NCI-H146 (cell line): Measurements from ENCODE around the gene ST3GAL4.

Experiments
- DNase-seq: peaks from one replicate; lab custom pipeline; 2025; lab: John Stamatoyannopoulos, UW

The ST3GAL4 gene

GRCh38 chr11:126329644-126330211 is 25.8 kb upstream of the ST3GAL4 start:
- DNase-seq = no peak

- no peak for DNase-seq
Observed at GRCh38 chr11:126331286-126331685, 24.2 kb upstream of the ST3GAL4 start.

DNA sequence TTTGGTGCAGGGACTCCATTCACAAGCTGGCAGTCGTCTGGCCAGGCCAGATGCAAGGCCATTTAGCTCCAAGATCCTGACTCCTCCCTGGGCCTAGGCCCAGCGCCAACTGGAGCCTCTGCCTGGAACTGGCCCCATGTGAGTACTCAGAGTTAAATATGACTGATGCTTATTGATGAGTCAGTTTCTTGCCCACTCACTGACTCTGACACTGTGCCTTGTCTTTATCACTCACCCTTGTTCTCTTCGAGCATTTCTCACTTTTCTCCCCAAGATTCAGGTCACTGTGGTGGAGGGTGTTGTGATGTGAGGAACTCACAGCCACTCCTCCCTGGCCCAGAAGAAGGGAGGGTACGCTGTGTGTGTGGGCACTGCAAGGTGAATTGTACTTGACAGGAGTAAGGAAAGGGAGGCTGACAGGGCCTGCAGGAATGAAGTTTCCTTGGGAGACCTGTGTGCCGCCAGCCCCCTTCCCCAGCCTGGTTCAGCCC is 23.2 kb upstream of the ST3GAL4 start:
- no peak for DNase-seq

- no peak for DNase-seq
Observed at GRCh38 chr11:126333142-126333541, 22.3 kb upstream of the ST3GAL4 start.

DNA sequence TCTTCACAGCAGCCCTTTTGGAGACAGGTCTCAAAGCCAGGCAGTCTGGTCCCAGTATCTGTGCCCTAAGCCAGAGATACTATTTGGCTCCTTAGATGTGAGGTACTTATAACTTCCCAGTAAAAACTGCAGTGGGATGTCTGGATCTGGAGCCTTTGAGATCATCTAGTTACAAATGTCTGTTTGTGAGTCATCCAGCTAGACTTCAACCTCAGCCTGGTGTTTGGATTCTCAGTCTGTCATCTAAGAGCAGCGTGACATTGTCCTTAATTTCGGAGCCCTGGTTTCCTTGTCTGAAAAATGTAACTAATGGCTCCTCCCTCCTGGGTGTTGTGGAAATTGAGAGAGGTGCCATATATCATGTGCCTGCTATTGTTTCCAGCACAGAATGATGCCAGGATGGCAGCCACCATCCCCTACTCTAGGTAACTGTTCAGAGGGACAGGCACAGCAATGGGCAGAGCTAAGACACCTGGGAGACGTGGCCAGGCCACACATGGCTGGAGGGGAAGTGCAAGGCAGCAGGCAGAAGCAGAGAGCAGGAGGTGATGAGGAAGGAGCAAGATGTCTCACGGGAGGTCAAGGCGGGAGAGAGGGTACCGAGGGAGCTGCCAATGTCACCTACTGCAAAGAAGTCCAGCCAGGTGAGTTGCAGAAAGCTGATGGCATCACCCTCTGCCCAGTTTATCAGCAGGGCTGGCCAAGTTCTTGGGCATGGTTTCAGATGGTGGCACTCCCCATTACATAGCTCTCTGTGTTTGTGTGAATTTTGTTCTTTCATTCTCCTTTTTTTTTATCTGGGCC is 20.6 kb upstream of the ST3GAL4 start:
- DNase-seq = no peak

DNA sequence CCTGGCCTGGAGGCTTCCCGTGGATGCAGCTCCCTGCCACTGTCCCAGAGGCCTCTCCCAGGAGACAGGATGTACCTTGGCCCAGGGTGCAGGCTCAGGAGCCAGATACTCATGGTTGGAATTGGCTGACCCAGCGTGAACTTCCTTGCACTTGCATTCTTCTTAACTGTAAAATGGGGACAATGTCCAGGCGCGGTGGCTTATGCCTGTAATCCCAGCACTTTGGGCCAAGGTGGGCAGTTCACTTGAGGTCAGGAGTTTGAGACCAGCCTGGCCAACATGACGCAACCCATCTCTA is 20.1 kb upstream of the ST3GAL4 start:
- no peak for DNase-seq

DNA sequence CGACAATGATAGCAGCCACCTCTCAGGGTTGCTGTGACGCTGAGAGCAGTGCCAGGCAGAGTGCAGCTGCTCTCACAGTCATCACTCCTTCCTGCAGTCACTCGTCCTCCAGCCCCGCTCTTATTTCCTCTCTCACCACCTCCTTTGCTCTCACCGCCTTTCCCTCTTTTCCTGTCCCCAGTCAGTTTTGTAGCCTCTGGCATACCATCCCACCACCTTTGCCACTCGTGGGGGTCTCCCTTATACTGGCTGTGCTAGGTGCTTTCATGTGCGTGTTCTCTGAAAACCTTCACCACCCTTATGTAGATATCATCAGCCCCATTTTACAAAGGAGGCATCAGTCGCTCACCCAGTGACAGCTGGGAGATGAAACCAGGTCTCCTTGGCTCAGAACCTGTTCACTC is 19.3 kb upstream of the ST3GAL4 start:
- DNase-seq = no peak

DNA sequence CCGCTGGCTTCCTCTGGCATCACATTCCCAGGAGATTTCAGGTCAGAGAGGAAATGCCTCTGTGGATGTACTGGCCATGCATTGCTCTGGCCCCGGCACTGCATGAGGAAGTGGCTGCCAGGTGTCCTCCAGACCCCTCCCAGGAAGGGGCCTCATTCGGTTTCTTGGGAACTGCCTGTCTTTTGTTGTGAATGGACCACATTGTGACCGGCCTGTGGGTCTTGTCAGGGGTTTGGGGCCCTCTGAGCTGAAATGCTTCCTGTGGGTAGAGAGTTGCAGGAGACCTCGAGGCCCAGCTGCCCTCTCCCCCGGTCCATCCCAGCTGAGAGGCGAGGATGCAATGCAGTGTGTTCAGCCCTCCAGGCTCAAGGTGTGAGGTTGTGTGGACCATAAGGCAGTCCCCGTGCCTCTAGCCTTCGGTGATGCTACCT is 18.8 kb upstream of the ST3GAL4 start:
- DNase-seq = no peak

DNA sequence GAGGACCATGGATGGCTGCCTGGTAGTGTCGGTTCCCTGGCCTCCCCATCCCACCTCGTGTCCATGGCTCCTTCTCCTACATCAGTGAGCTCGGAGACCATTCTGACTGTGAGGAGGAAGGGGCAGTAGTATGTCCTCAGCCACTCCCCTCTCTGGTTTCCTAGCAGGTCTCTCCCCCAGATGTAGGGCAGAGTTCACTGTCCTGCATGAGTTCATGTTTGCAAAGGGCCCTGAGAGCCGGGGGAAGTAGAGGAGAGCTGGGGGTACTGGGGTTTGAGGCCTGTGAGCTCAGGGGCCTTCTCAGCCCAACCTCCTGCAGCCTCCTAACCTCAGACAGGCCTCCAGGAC is 18.4 kb upstream of the ST3GAL4 start:
- no peak for DNase-seq

- no peak for DNase-seq
Observed at GRCh38 chr11:126337474-126338241, 17.8 kb upstream of the ST3GAL4 start.

GRCh38 chr11:126338346-126339055 is 17.0 kb upstream of the ST3GAL4 start:
- no peak for DNase-seq

DNA sequence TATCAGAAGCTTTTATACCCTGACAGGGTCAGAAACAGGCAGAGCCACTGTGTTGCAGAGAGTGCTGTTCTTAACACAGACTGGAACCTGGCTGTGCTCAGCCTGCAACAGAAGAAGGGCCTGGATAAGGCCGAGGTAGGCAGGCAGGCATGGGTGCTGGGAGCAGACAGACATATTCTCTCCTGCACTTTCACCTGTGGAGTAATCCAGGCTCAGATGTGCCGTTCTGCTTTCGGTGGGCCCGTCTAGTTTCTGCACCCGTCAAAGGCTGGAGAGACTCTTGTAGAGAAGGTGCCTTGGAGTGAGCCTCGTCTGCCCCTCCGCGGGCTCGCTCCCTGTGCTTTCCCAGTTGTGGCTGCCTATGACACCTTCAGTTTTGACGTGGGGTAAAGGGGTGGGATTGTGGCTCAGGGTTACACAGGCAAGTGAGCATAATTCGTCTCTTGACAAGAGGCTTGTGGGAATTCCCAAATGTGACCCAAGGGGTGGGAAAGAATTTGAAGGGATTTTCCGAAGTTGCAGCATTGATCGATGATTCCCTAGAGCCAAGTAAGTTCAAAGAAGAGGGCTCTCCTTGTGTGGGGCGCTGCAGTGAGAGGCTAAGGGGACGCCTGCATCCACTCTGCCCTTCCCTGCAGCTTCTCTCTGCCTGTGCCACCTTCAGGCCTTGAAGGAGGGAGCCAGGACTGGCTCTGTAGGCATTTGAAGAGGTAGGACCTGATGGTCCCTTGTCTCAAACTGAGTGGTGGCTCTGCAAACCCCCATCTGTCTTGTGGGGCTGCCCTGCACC is 16.2 kb upstream of the ST3GAL4 start:
- DNase-seq = no peak

GRCh38 chr11:126339863-126340434 is 15.5 kb upstream of the ST3GAL4 start:
- DNase-seq = no peak

DNA sequence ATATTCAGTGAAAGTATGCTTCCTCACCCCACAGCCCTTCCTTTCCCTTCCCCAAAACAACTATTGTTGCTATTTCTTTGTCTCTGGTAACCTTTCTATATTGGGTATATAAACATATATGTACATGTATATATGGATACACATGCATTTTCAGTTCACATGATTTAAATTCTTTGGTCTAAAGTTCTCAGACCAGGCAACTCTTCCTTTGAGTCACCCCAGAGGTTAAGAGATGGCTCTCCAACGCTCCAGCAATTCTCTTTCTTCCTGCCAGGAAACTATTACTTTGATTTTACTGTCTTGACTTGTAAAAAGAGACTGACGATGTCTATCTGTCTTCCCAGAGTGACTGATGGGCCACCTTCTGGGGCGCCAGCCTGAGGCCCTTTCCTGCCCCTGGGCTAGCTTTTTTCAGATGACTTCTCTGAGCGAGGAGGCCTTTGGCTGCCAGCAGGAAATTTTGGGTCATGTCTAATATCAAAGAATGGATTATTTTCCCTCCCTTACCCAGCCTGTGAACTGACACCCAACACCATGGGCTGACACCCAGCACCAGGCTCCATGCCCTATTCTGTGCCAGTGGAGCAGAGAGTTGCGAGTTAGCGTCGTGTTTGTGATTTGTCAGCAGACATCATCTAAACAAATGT is 14.4 kb upstream of the ST3GAL4 start:
- no peak for DNase-seq

DNA sequence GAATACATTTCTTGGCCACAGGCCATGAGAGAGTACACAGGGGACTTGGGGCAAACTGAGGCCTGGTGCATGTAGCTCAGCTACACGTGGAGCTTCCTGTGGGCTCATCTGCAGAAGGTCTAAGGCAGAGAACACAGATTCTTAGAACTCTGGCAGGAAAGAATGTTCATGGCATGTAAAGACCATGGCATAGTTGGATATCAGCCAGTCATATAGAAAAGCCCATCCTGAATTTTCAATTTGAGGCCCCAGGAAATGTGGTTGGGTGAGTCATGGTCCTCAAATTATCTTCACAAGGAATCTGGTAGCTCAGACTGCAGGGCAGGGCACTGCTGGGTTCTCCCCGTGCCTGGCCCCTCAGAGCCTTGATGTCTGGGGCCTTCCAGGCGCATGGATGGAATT is 13.7 kb upstream of the ST3GAL4 start:
- DNase-seq = no peak

DNA sequence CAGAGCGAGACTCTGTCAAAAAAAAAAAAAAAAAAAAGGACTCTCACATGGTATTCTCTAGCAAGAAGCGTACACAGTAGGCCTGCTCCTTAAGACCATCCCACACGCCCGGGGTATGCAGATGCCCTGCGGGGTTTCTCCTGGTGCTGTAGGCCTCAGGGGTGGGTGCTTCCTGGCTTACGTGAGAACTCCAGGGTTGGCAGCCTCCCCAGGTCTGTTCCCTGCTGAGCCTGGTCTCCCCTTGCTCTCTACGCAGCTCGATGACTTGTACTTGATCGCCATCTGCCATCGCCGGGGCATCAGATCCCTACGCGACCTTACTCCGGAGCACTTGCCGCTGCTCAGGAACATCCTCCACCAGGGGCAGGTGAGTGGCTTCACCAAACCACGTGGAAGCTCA is 12.4 kb upstream of the ST3GAL4 start:
- no peak for DNase-seq

DNA sequence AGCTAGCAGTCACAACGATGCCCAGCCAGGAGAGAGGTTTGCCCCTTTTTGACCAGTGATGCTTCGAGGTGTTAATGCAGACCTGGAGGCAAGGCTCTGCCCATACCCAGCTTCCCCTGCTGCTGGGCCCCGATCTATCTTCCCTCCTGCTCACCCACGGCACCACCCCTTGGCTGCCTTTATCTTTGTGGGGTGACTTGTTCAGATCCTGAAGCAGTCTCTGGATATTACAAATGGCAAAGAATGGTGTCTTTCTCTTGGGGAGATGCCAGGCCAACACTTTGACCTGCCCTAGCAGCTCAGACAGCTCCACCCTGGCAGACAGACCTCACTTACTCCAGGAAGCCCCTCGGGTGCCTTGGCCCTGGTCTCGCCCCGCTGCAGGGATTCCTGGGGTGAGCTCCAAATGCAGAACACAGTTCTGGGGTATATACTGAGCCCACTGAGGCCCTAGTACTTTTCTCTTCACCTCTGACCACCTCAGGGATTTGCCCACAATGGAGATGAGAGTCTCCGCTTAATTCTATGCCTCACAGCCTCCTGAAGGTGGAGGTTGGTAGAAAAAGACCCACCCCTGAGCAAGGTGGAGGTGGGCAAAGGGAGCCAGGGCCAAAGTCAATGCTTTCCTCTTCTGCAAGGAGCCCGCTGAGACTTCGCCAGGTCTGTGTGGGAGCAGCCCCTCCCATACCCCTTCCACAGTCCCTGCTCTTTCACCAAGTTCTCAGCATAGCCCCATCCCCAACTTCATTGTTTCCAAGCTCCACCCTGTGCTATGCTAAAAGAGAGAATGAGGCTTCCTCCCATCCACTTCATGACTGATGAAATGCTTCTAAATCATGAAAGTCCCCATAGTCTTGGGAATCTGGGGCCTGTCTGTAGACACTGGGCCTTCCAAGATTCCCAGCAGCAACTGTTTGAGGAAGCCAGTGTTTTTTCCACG is 11.1 kb upstream of the ST3GAL4 start:
- DNase-seq = no peak

GRCh38 chr11:126345283-126345682 is 10.2 kb upstream of the ST3GAL4 start:
- DNase-seq = peak; percentile 18

- peak; percentile 88 for DNase-seq
Observed at GRCh38 chr11:126345759-126346585, 9.5 kb upstream of the ST3GAL4 start.
